ENCODE results near the gene KRTAP5-4.

DNA sequence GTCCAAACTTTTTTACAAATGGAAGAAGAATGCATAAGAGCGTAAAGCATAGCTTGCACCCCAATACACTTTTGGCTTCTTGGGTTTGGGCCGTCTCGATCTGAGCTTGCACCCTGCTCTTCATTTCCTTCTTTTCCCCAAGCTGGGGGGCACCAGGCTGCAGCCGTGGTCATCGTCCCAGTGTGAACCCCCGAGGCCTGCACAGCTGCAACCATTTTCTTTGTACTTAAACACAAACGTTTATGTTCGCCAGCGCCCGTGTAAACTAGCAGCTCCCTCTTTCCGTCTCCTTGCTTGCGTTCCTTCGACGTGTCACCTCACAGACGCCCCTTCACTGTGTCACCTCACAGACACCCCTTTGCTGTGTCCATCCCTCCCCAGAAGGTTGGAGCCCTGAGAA lies 17.7 kb upstream of the KRTAP5-4 start:
- no peak for TF ChIP-seq TAF1 (IDR thresholded peaks at IDR 0.05; ENCODE audit: low read depth, low read length)
- TF ChIP-seq POLR2AphosphoS5 (IDR thresholded peaks at IDR 0.05; ENCODE audit: low read depth, low read length), result no peak
- no peak for TF ChIP-seq POLR2A (IDR thresholded peaks at IDR 0.05; ENCODE audit: low read depth, low read length)
- no peak for TF ChIP-seq PAX5 (IDR thresholded peaks at IDR 0.05; ENCODE audit: insufficient read depth, low read length, severe bottlenecking)
- no peak for TF ChIP-seq POU2F2 (IDR thresholded peaks at IDR 0.05; ENCODE audit: low read depth, low read length)
